GM21786 (cell line): ENCODE results near the gene PDIK1L.

Experiments used
- ATAC-seq: cut with Tn5 transposase; IDR thresholded peaks from one replicate; pipeline ENCODE4 v1.9.1; 2021; ENCODE audit not compliant: unreplicated experiment

The PDIK1L gene

GRCh38 chr1:26169198-26169554 is 57.6 kb downstream of the PDIK1L start:
- no peak for ATAC-seq

DNA sequence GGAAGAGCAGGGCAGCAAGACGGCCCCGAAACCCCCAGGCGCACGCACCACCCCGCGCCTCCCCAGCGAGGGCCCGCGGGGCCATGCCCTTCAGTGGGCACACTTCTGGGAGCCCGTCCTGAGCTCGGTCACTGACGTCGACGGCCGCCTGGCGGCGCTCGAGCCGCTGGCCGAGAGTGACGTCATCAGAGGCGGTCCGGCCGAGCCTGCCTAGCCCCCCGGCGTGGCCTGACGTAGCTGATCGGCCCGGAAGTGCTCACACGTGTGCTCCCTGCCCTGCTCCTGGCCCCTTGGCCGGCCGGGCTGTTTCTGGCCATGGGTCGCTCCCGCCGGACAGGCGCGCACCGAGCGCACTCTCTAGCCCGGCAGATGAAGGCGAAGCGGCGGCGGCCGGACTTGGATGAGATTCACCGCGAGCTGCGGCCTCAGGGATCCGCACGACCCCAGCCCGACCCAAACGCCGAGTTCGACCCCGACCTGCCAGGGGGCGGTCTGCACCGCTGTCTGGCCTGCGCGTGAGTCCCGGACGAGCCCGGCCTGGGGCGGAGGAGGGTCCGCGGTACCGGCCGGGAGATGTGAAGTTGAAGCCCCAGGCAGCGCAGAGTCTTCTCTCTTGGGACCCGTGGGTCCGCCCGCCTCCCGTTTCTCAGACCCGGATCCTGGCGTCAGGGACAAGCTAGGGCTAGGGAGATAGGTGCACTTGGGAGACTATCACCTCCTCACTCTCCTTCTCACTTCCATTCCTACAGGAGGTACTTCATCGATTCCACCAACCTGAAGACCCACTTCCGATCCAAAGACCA is 58.2 kb downstream of the PDIK1L start, which contains the start of gene ZNF593:
Gene ZNF593, plus strand, starts transcription at position 240 of the 803 bp plus-strand sequence. Its CDS starts 76 bp downstream, at position 316.
- peak; percentile 89 for ATAC-seq

- ATAC-seq: no peak
These were observed 58.8 kb downstream of the PDIK1L start for GRCh38 chr1:26170472-26170821.

- no peak for ATAC-seq
These were observed 59.8 kb downstream of the PDIK1L start, which contains the start of gene ZNF593OS for GRCh38 chr1:26171084-26172072. Gene ZNF593OS (minus strand): TSS chr1:26171832. CDS start chr1:26171661, 171 bp downstream.
